Uterus (tissue), 4 donors: ENCODE results near the gene TMEM132A. TPM values are rescaled to one million over a fixed set of nuclear protein-coding genes. Genes with fewer than 3 reads are reported as not detected.
A peak's percentile ranks its signal among the peaks of the same experiment; 100 is the strongest.

ENCODE experiments used
- DNase-seq, 2 donors: peaks; one replicate each; pipeline ENCODE4 v3.0.0-alpha.2; 2019 to 2020
- H3K27ac ChIP-seq, 2 donors: fragments of 200-600 bp; sonication (generic); 1 replicate in 1 of 2; 2 replicates in 1 of 2; pipeline ENCODE4 v1.5.1; 2016 to 2018
- H3K27me3 ChIP-seq, 2 donors: fragments of 200-600 bp; sonication (generic); one replicate each; pipeline ENCODE4 v1.5.1; 2018 to 2019; ENCODE audit warnings: control low read depth in 1 of 2
- H3K36me3 ChIP-seq, 2 donors: fragments of 200-600 bp; sonication (generic); one replicate each; pipeline ENCODE4 v1.5.1; 2019; ENCODE audit warnings: control low read depth in 1 of 2
- H3K4me1 ChIP-seq, 2 donors: fragments of 200-600 bp; sonication (generic); one replicate each; pipeline ENCODE4 v1.5.1; 2018 to 2019; ENCODE audit warnings: control low read depth in 1 of 2
- H3K4me3 ChIP-seq, 2 donors: fragments of 200-600 bp; sonication (generic); 1 replicate in 1 of 2; 2 replicates in 1 of 2; pipeline ENCODE4 v1.5.1; 2018 to 2019; ENCODE audit warnings: mild to moderate bottlenecking in 1 of 2
- H3K9me3 ChIP-seq, 2 donors: fragments of 200-600 bp; sonication (generic); one replicate each; pipeline ENCODE4 v1.5.1; 2019; ENCODE audit warnings: control low read depth in 1 of 2
- CTCF ChIP-seq, 4 experiments: fragments of 200-600 bp in 2 of 4; fragments of 450-650 bp in 2 of 4; sonication (generic) in 2 of 4; IDR thresholded peaks; one replicate each; pipeline ENCODE4 v1.5.1; 2016 to 2019; ENCODE audit warnings: antibody characterized with exemption in 4 of 4, mild to moderate bottlenecking in 2 of 4, moderate library complexity in 1 of 4
- POLR2A ChIP-seq, 2 donors: fragments of 450-650 bp; IDR thresholded peaks; one replicate each; pipeline ENCODE4 v1.6.1; 2016; ENCODE audit warnings: antibody characterized with exemption in 2 of 2, mild to moderate bottlenecking in 1 of 2, moderate library complexity in 1 of 2
- intact Hi-C: fragments of 100-400 bp; cut with DNase I; formaldehyde crosslinking; loops from one replicate; pipeline ENCODE4 v1.15.1; 2023; ENCODE audit warnings: low total_unique reads
- total RNA-seq, 4 donors: library from RNA; depleted of rRNA in 3 of 4; stranded (reverse); fragments of >200 nt in 3 of 4; gene quantifications; one replicate each; pipeline versions ENCODE4 v1.1.0 to v1.2.4, GENCODE V29; 2014 to 2023
- donor health status: DM: yes; HTN: yes; CAD: no.

TMEM132A gene
- total RNA-seq, 4 donors from 2014 or later = under 0.01 to 47.7 (median 7.7) TPM

- no peak for DNase-seq
- no peaks in the 10 kb centered on the region for H3K36me3 ChIP-seq
- H3K27ac ChIP-seq = no peak overlapping the region
- H3K4me1 ChIP-seq = peaks cover 5% of the 10 kb centered on the region in 2 donors
- H3K9me3 ChIP-seq = no peaks in the 10 kb centered on the region
- intact Hi-C loops = no loop called here
- no peaks in the 10 kb centered on the region for H3K27me3 ChIP-seq
- no peak overlapping the region for H3K4me3 ChIP-seq
- no peak for TF ChIP-seq POLR2A (IDR thresholded peaks at IDR 0.05)
- no peak for TF ChIP-seq CTCF (IDR thresholded peaks at IDR 0.05)
These were observed 24.3 kb upstream of the TMEM132A start for GRCh38 chr11:60899977-60900376.

DNA sequence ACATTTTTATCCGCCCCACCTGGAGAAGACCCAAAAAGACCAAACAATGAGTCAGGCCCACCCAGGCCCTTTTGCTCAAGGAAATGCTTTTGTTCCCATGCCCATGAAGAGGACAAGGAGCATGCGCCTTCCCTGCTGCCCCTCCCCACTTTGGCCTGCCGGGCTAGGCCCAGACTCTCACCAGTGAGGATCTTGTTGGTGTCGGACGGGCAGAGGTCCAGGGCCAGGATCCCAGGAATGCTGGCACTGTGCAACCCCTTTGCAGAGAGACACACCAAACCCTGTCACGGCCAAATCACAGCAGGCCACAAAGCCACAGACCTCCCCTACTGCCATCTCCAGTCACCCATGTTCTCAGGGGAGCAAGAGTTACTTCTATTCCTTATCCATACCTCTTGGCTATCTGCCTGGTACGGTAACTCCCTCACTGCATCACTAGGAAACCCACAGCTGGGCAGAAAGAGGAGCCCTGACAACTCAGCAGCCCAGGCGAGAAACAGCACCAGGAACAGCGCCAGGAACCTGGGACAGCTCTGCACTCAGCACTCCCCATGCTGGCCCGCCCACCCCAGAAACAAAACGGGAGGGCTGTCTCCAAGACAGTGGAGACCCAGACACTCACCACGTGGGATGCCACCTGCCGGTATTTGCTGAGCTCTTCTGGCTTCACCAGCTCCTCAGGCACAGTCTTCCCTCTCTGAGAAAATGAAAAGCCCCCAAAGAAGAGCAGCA is 23.4 kb upstream of the TMEM132A start:
- H3K27ac ChIP-seq = no peak overlapping the region
- peak in 1 of 2 donors; percentile 17 for DNase-seq
- TF ChIP-seq CTCF (IDR thresholded peaks at IDR 0.05) (no peak), POLR2A (IDR thresholded peaks at IDR 0.05) (no peak)
- H3K36me3 ChIP-seq = no peaks in the 10 kb centered on the region
- peaks cover 12 to 13% of the 10 kb centered on the region in 2 donors for H3K4me1 ChIP-seq
- no peaks in the 10 kb centered on the region for H3K27me3 ChIP-seq
- no peak overlapping the region for H3K4me3 ChIP-seq
- no peaks in the 10 kb centered on the region for H3K9me3 ChIP-seq
- intact Hi-C loops = no loop called here

DNA sequence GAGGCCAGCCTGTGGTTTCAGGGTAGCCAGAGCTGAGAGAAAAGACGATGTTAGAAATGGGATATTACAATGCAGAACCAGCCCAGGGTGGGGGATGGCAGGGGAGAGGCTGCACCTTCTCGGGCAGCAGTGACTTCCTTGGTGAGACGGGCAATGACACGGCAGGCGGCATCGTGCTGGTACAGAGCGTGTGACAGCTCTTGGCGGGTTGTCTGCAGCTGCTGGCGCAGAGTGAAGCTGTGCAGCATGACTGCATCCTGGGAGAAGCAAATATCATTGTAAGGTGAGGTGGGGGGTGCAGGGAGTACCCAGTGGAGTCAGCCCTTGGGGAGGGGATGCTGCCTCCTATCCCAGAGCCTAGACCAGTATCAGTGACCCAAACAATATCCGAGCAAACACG is 21.6 kb upstream of the TMEM132A start:
- no peak for TF ChIP-seq CTCF (IDR thresholded peaks at IDR 0.05)
- TF ChIP-seq POLR2A (IDR thresholded peaks at IDR 0.05) = no peak
- no peaks in the 10 kb centered on the region for H3K36me3 ChIP-seq
- H3K9me3 ChIP-seq = no peaks in the 10 kb centered on the region
- peaks cover 12 to 13% of the 10 kb centered on the region in 2 donors for H3K4me1 ChIP-seq
- peak in 1 of 2 donors; percentile 11 for DNase-seq
- H3K27ac ChIP-seq = no peak overlapping the region
- no peaks in the 10 kb centered on the region for H3K27me3 ChIP-seq
- intact Hi-C loops = no loop called here
- no peak overlapping the region for H3K4me3 ChIP-seq

DNA sequence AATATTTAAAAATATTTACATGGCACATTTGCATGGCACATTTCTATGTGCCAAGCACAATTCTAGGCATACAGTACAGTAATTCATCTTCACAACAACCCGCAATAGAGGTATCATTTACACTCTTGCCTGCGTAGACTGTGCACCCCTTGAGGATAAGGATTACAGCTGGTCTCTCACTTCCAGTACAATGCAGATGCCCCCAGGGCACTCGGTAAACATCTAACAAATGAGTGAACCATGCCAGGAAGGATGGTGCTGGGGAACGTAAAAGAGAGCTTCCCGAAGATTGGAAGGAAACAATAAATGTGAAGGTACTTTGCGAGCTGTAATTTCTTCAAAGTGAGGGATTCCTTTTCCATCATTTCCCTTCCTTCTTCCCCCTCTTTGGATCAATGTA is 19.2 kb upstream of the TMEM132A start:
- TF ChIP-seq POLR2A (IDR thresholded peaks at IDR 0.05) = no peak
- no peak for TF ChIP-seq CTCF (IDR thresholded peaks at IDR 0.05)
- intact Hi-C loops = no loop called here
- peak overlapping the region in 1 of 2 donors; percentile 84 for H3K27ac ChIP-seq
- no peaks in the 10 kb centered on the region for H3K27me3 ChIP-seq
- H3K36me3 ChIP-seq = no peaks in the 10 kb centered on the region
- peak overlapping the region; percentile 75 to 99 for H3K4me3 ChIP-seq
- no peaks in the 10 kb centered on the region for H3K9me3 ChIP-seq
- no peak for DNase-seq
- peaks cover 12 to 13% of the 10 kb centered on the region in 2 donors for H3K4me1 ChIP-seq

GRCh38 chr11:60905551-60906113 is 18.6 kb upstream of the TMEM132A start:
- intact Hi-C loops = no loop called here
- no peak for DNase-seq
- TF ChIP-seq POLR2A (IDR thresholded peaks at IDR 0.05) (no peak), CTCF (IDR thresholded peaks at IDR 0.05) (no peak)
- H3K4me1 ChIP-seq = peaks cover 12 to 13% of the 10 kb centered on the region in 2 donors
- no peaks in the 10 kb centered on the region for H3K9me3 ChIP-seq
- peak overlapping the region; percentile 75 to 99 for H3K4me3 ChIP-seq
- H3K27ac ChIP-seq = peak overlapping the region; percentile 84 to 94
- no peaks in the 10 kb centered on the region for H3K36me3 ChIP-seq
- no peaks in the 10 kb centered on the region for H3K27me3 ChIP-seq
